GM12891 (cell line): ENCODE data around the gene TRNP1.

ENCODE experiments used
- PAX5 ChIP-seq: IDR thresholded peaks from 2 replicates; pipeline ENCODE4 v1.6.1; 2011; ENCODE audit warnings: low read length, moderate library complexity, mild to moderate bottlenecking; ENCODE audit not compliant: insufficient read depth, severe bottlenecking
- POLR2A ChIP-seq: IDR thresholded peaks from 2 replicates; pipeline ENCODE4 v1.6.1; 2011; ENCODE audit warnings: low read depth, low read length, control low read depth
- POLR2AphosphoS5 ChIP-seq: IDR thresholded peaks from 2 replicates; pipeline ENCODE4 v1.6.1; 2011; ENCODE audit warnings: low read depth, low read length, control low read depth
- POU2F2 ChIP-seq: IDR thresholded peaks from 2 replicates; pipeline ENCODE4 v1.6.1; 2011; ENCODE audit warnings: low read depth, mild to moderate bottlenecking, control low read depth, low read length, moderate library complexity
- SPI1 ChIP-seq: IDR thresholded peaks from 2 replicates; pipeline ENCODE4 v1.6.1; 2011; ENCODE audit warnings: low read depth, low read length, control low read depth
- TAF1 ChIP-seq: IDR thresholded peaks from 2 replicates; pipeline ENCODE4 v1.6.1; 2011; ENCODE audit warnings: low read depth, low read length, control low read depth

DNA sequence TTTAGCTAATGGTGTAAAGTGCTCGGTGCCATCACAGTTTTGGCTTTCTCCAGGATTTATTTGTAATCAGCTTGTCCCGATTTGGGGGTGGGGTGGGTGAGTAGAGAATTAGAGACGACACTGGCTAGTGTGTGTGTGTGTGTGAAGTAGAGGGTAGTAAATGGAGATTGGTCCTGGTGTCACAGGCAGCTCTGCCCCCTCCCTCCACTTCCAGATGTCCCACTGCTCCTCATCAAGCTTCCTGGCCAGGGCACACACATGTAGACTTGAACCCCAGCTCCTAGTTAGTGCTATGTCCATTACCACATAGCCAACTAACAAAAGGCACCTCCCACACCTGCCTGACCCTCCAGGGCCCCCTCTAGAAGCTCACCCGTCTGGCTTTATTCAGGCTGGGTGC lies 3.2 kb downstream of the TRNP1 start:
- no peak for TF ChIP-seq TAF1
- no peak for TF ChIP-seq POLR2AphosphoS5
- TF ChIP-seq PAX5, result no peak
- no peak for TF ChIP-seq POLR2A
- no peak for TF ChIP-seq POU2F2
- no peak for TF ChIP-seq SPI1
